Epithelial cell of proximal tubule (primary cell): ENCODE data around the gene PHB1. TPM values are rescaled to one million over a fixed set of nuclear protein-coding genes. Genes with fewer than 3 reads are reported as not detected.
"Not testable (repeated sequence)": the region's sequence is repeated elsewhere in the genome, so short reads cannot be mapped to it uniquely, and the experiment has no call there.

Experiments used
- DNase-seq: peaks from one replicate; pipeline ENCODE4 v3.0.0-alpha.2; 2011; ENCODE audit warnings: low read depth
- H3K4me3 ChIP-seq: 2 replicates; pipeline ENCODE4 v1.5.1; 2011; ENCODE audit warnings: low read depth, mild to moderate bottlenecking, low read length
- total RNA-seq: library from RNA; depleted of rRNA; stranded (reverse); fragments of >200 nt; gene quantifications from 2 replicates; pipeline ENCODE4 v1.2.3, GENCODE V29; 2015
- TF ChIP-seq, protein P1 (sequence below): conservative IDR thresholded peaks from 2 replicates; pipeline ENCODE4 v1.5.1; 2012; ENCODE audit warnings: low read depth, mild to moderate bottlenecking, low read length

The PHB1 gene
- total RNA-seq, 1 donor from 2014 or later: 166 TPM

DNA sequence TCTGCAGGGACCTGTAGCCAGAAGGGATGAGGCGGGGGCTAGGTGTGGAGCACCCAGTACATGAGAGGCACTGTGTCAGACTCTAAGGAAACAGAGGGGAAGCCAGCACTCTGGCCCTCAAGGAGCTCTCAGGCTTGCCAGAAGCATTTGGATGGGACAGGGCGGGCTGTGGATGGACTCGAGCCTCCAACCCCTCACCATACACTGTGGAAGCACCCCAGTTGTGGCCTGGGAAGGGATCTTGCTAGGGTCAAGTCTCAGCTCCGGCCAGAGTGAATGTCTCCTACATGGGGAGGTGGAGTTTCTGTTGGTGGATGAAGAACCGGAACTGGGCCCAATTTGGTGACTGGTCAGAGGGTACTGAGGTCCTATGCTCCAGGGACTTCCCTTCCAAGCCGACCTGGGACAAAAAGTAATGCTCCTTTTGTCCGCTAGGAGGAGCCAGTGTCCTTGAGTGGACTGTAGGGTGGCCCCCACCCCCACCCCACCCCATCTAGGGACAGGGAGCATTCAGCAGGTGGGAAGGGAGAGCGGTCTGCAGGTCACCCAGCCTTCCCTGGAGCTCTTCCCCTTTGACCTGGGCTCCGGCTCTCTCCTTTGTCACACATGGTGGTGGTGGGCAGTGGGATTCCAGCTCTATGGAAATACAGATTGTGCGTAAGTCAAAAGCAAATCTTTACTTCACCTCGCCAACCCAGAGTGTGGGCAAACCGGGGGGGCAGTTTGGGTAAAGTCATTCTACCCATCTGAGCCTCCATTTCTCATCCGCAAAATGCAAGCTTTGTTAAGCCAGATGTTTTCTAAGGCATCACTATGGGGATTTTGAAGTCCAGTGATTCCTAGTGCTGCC is 20.4 kb upstream of the PHB1 start:
- no peak for DNase-seq
- no peak overlapping the region for H3K4me3 ChIP-seq
- TF ChIP-seq, protein P1, sequence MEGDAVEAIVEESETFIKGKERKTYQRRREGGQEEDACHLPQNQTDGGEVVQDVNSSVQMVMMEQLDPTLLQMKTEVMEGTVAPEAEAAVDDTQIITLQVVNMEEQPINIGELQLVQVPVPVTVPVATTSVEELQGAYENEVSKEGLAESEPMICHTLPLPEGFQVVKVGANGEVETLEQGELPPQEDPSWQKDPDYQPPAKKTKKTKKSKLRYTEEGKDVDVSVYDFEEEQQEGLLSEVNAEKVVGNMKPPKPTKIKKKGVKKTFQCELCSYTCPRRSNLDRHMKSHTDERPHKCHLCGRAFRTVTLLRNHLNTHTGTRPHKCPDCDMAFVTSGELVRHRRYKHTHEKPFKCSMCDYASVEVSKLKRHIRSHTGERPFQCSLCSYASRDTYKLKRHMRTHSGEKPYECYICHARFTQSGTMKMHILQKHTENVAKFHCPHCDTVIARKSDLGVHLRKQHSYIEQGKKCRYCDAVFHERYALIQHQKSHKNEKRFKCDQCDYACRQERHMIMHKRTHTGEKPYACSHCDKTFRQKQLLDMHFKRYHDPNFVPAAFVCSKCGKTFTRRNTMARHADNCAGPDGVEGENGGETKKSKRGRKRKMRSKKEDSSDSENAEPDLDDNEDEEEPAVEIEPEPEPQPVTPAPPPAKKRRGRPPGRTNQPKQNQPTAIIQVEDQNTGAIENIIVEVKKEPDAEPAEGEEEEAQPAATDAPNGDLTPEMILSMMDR: peak; percentile 73

DNA sequence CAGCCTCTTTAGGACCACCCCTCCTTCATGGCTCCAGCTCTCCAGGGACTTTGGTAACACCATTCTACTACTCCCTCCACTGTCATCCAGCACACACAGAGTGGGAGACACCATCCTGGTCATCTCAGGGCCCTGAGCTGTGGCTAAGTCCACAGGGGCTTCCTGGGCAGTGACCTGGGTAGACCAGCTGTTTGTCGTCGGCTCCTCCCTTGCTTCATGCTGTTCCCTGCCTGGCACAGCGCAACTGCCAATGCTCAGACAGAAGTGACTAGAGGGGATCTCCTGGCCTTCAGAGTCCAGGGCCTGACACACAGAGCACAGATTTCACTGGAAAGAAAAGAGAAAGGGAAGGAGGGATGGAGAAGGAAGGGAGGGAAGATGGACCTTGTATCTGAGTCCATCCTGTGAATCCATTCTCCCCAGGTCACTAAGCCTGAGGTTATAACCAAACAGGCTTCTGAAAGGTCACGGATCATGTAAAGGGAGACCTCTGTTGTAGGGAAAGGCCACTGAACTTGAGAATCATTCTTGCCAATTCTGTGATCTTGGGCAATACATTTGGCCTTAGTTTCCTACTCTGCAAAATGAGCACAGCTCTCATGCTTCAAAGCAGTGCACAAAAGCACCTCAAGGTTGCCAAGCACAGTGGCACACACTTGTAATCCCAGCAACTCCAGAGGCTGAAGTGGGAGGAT is 18.5 kb upstream of the PHB1 start:
- H3K4me3 ChIP-seq: no peak overlapping the region
- no peak for DNase-seq
- TF ChIP-seq, protein P1: no peak

DNA sequence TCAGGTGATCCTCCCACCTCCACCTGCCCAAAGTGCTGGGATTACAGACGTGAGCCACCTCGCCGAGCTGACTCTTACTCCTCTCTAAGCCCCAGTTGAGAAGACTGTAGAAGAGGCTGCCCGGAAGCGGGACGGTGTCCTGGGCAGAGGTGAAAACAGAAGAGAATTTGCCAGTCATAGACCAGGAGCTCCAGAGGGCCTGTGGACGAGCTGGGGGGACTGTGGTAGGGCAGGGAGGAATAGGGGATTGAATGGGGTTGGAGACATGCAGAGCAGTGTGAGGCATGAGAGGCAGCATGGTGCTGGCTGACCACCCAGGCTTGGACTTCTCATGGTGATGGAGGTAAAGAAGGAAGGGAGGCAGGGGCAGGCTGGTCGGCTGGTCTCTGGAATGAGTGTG is 17.1 kb upstream of the PHB1 start:
- TF ChIP-seq, protein P1: no peak
- no peak overlapping the region for H3K4me3 ChIP-seq
- no peak for DNase-seq

DNA sequence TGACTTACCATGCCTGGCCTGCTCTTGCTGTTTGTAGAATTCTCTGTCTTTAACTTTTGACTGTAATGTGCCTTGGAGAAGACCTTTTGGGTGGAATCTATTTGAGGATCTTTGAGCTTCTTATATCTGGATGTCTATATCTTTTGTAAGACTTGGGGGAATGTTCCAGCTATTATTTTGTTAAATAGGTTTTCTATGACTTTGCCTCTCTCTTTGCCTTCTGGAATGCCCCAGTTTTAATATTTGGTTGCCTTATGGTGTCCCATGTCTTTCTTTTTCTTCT is 10.3 kb upstream of the PHB1 start:
- no peak overlapping the region for H3K4me3 ChIP-seq
- DNase-seq: no peak
- TF ChIP-seq, protein P1: no peak

DNA sequence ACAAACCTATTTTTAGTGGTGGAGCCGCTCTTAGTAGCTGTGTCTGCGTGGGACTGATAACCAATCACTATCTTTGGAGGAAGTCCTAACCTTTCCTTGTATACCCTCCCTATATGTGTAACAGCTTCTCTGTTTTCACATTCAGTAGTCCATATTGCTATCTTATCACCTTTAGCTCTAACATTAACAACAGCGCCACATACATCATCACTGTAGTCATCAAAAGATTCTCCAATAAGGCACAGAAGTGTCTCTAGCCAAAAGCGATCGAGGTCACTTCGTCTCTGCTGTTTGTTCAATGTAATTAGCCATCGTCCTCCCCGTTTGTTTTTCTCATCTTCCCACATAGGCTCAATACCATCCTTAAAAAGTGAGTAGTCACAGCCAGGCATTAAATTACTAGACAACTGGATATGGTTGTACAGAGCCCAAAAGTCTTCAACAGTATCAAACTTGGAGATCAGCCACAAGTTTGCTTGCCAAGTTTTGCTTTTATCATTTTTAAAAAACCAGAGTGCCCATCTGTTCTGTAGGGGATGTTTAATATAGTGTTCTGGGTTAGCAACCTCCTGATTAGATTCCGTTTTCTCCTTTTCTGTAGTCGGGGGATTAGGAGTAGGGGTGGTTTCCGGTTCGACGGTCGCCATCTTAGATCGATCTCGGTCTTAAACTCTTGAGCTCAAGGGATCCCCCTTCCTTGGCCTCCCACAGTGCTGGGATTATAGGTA is 9.8 kb upstream of the PHB1 start:
- H3K4me3 ChIP-seq, DNase-seq: not testable (repeated sequence)

DNA sequence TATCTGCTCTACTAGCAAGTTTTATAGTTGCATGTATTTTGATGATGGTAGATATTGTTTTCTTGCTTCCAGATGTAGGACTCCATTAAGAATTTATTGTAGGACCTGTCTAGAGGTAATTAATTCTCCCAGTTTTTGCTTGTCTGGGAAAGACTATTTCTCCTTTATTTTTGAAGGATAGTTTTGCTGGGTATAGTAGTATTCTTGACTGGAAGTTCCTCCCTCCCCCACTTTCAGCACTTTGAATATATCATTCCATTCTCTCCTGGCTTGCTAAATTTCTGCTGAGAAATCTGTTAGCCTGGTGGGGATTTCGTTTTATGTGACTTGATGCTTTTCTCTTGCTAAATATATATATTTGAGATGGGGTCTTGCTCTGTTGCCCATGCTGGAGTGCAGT is 8.0 kb upstream of the PHB1 start:
- TF ChIP-seq, protein P1: no peak

DNA sequence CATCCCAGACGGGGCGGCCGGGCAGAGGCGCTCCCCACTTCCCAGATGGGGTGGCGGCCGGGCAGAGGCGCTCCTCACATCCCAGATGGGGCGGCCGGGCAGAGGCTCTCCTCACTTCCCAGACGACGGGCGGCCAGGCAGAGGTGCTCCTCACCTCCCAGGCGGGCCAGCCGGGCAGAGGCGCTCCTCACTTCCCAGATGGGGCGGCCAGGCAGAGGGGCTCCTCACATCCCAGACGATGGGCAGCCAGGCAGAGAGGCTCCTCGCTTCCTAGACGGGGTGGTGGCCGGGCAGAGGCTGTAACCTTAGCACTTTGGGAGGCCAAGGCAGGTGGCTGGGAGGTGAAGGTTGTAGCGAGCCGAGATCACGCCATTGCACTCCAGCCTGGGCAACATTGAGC is 5.1 kb upstream of the PHB1 start:
- not testable (repeated sequence) for H3K4me3 ChIP-seq, DNase-seq

More for the DNA sequence above, 8.0 kb upstream of the PHB1 start:
- no peak overlapping the region for H3K4me3 ChIP-seq
- DNase-seq: no peak

DNA sequence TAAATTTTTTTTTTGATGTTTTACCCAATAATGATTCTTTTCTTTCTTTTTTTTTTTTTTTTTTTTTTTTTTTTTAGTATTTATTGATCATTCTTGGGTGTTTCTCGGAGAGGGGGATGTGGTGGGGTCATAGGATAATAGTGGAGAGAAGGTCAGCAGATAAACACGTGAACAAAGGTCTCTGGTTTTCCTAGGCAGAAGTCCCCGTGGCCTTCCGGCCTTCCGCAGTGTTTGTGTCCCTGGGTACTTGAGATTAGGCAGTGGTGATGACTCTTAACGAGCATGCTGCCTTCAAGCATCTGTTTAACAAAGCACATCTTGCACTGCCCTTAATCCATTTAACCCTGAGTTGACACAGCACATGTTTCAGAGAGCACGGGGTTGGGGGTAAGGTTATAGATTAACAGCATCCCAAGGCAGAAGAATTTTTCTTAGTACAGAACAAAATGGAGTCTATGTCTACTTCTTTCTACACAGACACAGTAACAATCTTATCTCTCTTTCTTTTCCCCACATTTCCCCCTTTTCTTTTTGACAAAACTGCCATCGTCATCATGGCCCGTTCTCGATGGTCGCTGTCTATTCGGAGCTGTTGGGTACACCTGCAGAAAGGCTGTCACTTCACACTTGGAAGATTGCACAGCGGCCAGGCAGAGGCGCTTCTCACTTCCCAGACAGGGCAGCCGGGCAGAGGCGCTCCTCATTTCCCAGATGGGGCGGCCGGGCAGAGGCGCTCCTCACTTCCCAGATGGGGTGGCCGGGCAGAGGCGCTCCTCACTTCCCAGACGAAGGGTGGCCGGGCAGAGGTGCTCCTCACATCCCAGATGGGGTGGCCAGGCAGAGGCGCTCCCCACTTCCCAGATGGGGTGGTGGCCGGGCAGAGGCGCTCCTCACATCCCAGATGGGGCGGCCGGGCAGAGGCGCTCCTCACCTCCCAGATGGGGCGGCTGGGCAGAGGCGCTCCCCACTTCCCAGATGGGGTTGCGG is 4.4 kb upstream of the PHB1 start:
- DNase-seq, H3K4me3 ChIP-seq: not testable (repeated sequence)
